GM19025 (cell line): ENCODE data around the gene C4orf33.
"Not testable (repeated sequence)": the region's sequence is repeated elsewhere in the genome, so short reads cannot be mapped to it uniquely, and the experiment has no call there.

Source experiments
- ATAC-seq: cut with Tn5 transposase; IDR thresholded peaks from one replicate; pipeline ENCODE4 v1.9.1; 2021; ENCODE audit warnings: mild to moderate bottlenecking, low read depth, moderate library complexity; ENCODE audit not compliant: unreplicated experiment

C4orf33 gene

DNA sequence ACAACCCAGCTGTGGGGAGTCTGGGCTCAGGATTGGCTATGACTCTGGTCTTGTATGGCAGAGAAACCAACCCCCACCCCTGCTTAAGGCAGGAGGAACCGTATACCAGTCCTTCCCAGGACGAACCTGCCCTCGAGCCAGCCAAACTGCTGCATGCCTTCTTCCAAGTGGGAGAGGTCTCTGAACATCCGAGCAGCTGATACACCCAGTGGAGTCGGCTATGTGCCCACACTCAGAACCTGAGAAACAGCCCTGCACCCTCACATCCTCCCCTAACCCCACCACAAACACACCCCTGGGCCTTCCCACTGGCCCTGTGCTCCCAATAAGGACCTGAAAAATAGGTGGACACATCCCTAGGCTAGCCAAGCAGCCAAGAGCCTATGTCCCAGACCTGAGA is 21.8 kb downstream of the C4orf33 start:
- ATAC-seq = no peak

- not testable (repeated sequence) for ATAC-seq
Observed at GRCh38 chr4:129126614-129127013, 30.7 kb downstream of the C4orf33 start.

- ATAC-seq = no peak
Observed at GRCh38 chr4:129129143-129129542, 33.2 kb downstream of the C4orf33 start.

GRCh38 chr4:129131343-129131742 is 35.4 kb downstream of the C4orf33 start:
- ATAC-seq = no peak

GRCh38 chr4:129136433-129136832 is 40.5 kb downstream of the C4orf33 start:
- ATAC-seq = no peak

DNA sequence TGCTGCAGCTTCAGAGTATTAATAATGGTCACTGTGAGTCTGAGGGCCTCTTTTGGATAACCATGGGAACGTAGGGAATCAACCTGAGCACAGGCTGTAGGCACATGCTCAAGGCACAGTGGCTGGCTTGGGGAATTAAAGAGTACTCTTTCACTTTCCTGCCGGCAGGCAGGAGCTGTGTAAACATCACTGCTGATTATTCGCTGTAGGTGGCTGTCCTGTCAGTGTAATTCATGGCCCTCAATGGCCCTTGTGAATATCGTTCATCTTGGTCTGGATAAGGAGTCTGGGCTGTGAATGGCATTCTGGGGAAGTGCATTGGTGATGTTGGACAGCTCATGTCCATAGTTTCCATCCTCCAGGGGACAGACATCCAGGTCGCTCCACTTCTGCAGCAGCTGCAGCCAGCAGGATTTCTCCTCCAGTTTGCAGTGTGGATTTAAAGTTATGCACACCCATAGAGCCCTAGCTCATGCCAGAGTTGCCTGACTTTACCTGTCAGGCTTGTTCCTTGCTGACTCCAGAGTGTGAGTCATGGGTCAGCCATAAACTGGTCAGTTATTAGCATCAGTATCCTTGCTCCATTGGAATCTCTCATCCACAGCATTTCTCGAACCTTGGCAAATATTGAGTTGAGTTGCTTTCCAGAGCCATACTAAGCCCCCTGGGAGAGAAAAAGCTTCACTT is 43.0 kb downstream of the C4orf33 start:
- ATAC-seq = no peak

GRCh38 chr4:129140521-129140920 is 44.6 kb downstream of the C4orf33 start:
- ATAC-seq = no peak

- ATAC-seq = no peak
Observed at GRCh38 chr4:129143359-129143758, 47.4 kb downstream of the C4orf33 start.

- no peak for ATAC-seq
Observed at GRCh38 chr4:129144755-129145206, 48.8 kb downstream of the C4orf33 start.

- no peak for ATAC-seq
Observed at GRCh38 chr4:129145222-129145730, 49.3 kb downstream of the C4orf33 start.

- ATAC-seq = no peak
Observed at GRCh38 chr4:129146639-129147038, 50.7 kb downstream of the C4orf33 start.

GRCh38 chr4:129148892-129149291 is 52.9 kb downstream of the C4orf33 start:
- ATAC-seq = no peak

DNA sequence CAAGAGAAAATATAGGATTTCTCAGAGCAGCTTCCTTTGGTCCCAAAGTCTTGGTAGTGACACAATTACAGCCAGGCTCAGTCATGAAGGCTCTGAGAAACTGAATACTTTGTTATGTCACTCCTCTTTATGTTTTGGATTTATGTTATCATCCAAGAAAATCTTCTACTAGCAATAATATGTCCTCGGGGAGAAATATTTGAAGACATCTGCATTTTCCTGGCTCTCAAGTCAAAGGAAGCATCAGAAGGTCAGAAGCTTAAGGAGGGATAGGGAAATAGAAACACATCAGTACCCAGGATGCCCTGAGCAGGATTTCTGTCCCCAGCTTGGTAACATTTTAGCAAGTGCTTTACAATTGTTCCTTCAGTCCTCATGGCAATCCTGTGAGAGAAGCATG is 54.0 kb downstream of the C4orf33 start:
- ATAC-seq = no peak

- no peak for ATAC-seq
Observed at GRCh38 chr4:129152350-129152749, 56.4 kb downstream of the C4orf33 start.

- no peak for ATAC-seq
Observed at GRCh38 chr4:129153700-129154099, 57.7 kb downstream of the C4orf33 start.

DNA sequence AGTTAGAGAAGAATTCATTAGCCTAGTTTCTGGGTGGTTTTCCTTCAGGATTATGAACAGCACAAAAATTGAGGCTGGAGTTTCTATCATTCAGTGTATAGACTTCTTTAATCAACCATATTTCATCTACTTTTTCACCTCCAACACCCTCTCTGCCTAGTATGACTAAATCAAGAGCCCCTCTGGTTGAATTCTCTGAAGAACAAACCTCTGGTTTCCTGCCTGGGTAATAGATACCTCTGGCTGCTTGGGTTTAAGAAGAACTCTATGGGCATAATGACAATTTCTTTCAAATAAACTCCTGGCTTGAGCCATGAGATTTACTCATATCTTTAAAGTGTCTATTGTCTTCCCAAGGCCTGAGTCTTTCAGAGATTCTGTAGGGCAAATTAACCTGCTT is 66.5 kb downstream of the C4orf33 start:
- no peak for ATAC-seq

GRCh38 chr4:129163427-129163826 is 67.5 kb downstream of the C4orf33 start:
- no peak for ATAC-seq

GRCh38 chr4:129164243-129164642 is 68.3 kb downstream of the C4orf33 start:
- no peak for ATAC-seq
